ENCODE results near the gene LRRC58.
"Not testable (repeated sequence)": the region's sequence is repeated elsewhere in the genome, so short reads cannot be mapped to it uniquely, and the experiment has no call there.

LRRC58 gene

GRCh38 chr3:120341658-120342346 is 7.4 kb downstream of the LRRC58 start:
- H3K4me3 ChIP-seq (ENCODE audit: low read depth, low read length), result no peak overlapping the region

GRCh38 chr3:120339362-120339761 is 9.8 kb downstream of the LRRC58 start:
- no peak overlapping the region for H3K4me3 ChIP-seq (ENCODE audit: low read depth, low read length)

GRCh38 chr3:120338517-120338916 is 10.6 kb downstream of the LRRC58 start:
- H3K4me3 ChIP-seq (ENCODE audit: low read depth, low read length), result no peak overlapping the region

DNA sequence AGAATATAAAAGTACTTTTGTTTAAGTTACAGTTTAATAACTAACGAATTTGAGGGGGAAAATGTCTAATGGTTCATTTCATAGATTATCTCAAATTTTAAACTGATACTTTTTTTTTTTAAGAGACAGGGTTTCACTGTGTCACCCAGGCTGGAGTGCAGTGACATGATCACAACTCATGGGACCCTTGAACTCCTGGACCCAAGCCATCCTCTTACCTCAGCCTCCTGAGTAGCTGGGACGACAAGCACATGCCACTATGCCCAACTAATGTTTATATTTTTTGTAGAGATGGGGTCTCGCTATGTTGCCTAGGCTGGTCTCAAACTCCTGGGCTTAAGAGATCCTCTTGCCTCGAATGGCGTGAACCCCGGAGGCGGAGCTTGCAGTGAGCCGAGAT is 16.5 kb downstream of the LRRC58 start:
- H3K4me3 ChIP-seq (ENCODE audit: low read depth, low read length), result no peak overlapping the region

- H3K4me3 ChIP-seq (ENCODE audit: low read depth, low read length), result no peak overlapping the region
Observed at GRCh38 chr3:120331076-120331475, 18.1 kb downstream of the LRRC58 start.

- H3K4me3 ChIP-seq (ENCODE audit: low read depth, low read length), result no peak overlapping the region
Observed at GRCh38 chr3:120326784-120327183, 22.4 kb downstream of the LRRC58 start.

GRCh38 chr3:120324190-120324589 is 25.0 kb downstream of the LRRC58 start:
- no peak overlapping the region for H3K4me3 ChIP-seq (ENCODE audit: low read depth, low read length)

- not testable (repeated sequence) for H3K4me3 ChIP-seq (ENCODE audit: low read depth, low read length)
Observed at GRCh38 chr3:120323761-120324160, 25.4 kb downstream of the LRRC58 start.

DNA sequence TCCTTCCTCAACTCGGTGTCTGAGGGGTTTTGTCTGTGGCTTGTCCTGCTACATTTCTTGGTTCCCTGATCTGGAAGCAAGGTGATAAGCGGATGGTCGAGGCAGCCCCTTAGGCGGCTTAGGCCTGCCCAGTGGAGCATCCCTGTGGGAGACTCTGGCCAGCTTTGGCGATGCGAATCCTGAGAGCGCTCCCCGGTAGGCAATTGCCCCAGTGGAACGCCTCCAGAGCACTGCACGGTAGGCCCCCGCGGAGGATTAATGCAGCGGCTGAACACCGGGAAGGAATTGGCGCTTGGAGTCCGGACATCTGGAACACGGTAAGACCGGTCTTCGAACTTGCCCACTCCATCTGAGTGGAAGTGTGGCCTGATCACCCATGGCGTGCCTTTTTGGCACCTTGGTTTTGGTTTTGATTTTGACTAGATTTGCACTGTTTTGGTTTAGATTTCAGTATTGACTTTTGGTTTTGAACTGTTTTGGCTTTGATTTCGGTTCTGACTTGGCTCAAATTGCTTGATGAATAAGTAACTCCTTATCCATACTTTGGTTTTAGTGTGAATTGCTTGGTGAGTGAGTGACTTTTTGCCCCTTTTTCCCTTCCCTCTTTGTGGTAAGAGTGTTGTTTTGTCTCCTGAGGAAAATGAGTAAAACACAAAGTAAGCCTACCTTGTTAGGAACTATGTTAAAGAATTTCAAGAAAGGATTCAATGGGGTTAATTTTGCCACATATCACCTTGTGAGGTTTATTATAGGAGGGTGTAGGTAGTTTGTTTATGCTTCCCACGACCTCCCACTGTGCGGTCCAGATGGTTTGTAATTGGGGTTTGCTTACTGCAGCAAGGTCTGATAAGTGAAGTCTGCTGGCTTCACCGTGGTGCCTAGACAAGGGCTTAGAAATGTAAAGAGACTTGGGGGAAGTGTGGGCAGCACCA is 37.0 kb downstream of the LRRC58 start:
- no peak overlapping the region for H3K4me3 ChIP-seq (ENCODE audit: low read depth, low read length)

- H3K4me3 ChIP-seq (ENCODE audit: low read depth, low read length), result no peak overlapping the region
Observed at GRCh38 chr3:120306519-120307455, 42.4 kb downstream of the LRRC58 start.

DNA sequence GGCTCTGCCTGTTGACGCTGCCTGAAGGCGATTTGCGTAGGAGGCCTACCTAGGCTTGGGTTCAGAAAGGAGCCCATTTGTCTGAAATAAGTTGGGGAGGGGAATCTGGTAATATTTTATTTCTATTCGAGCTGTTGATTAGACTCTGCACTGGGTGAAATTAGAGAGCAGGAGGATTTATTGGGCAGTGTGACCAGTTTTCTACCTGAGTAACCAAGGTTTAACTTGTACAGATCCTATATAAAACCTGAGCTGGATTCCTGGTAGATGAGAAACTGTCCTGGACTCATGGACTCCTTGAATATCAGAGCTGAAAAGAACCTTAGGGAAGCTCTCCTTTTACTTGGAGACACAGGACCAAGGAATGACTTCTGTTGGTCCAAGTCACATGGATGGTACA is 44.5 kb downstream of the LRRC58 start:
- H3K4me3 ChIP-seq (ENCODE audit: low read depth, low read length), result no peak overlapping the region

GRCh38 chr3:120302361-120302760 is 46.8 kb downstream of the LRRC58 start:
- no peak overlapping the region for H3K4me3 ChIP-seq (ENCODE audit: low read depth, low read length)

DNA sequence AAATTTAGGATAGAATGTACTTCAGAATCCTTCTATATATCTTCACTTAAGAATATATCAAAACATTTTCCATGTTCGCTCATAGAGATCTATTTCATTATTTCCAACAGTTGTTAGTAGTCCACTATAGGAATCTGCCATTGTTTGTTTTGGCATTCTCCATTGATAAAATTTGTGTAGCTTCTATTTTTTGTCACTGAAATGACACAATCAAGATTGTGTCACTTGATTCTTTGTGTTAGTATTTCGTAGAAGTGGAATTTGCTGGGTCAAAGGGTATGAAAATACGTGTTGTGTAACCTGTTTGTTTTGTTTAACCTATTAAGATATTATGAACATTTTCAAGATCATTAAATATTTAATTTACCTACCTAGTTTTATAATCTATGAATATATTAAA is 48.2 kb downstream of the LRRC58 start:
- H3K4me3 ChIP-seq (ENCODE audit: low read depth, low read length), result no peak overlapping the region

DNA sequence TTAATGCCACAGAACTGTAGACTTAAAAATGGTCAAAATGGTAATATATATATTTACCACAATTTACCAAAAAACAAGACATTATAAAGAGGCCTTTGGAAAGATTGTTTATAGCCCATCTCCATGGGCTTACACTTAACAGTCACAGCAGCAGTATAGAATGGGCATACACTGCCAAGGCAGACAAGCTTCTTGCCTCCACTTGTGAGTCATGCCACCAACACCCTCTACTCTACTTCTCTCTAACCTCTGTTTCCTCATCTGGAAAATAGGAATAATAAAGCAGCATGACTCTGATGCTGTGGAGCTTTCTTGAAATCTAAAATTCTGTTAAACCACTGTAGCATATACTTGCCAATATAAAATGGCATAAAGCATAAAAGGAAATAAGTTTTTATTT is 49.8 kb downstream of the LRRC58 start:
- no peak overlapping the region for H3K4me3 ChIP-seq (ENCODE audit: low read depth, low read length)

DNA sequence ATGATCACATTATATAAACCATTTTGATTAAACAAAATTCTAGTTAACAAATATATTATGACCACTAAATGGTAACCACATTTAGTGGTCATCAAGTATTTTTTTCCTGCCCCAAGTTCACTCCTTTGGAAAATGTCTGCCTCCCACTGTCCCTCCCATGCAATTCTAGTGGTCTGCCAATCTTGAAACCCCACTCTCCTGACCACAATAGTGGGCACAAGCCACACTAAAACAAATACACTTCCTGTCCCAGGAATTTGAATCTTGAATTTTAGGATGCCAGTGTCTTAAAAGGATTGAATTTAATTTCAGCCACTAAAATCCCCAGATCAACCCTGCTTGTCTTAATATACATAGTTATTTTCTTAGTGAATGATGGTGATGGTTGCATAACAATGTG is 50.2 kb downstream of the LRRC58 start:
- H3K4me3 ChIP-seq (ENCODE audit: low read depth, low read length), result no peak overlapping the region

GRCh38 chr3:120291552-120291951 is 57.6 kb downstream of the LRRC58 start:
- H3K4me3 ChIP-seq (ENCODE audit: low read depth, low read length), result not testable (repeated sequence)

DNA sequence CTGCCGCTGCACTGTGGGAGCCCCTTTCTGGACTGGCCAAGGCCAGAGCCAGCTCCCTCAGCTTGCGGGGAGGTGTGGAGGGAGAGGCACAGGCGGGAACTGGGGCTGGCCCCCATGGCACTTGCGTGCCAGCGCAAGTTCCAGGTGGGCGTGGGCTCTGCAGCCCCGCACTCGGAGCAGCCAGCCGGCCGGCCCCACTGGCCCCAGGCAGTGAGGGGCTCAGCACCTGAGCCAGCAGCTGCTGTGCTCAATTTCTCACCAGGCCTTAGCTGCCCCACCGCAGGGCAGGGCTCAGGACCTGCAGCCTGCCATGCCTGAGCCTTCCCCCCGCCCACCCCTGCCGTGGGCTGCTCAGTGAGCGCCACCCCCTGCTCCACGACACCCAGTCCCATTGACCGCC is 59.5 kb downstream of the LRRC58 start:
- no peak overlapping the region for H3K4me3 ChIP-seq (ENCODE audit: low read depth, low read length)

GRCh38 chr3:120286465-120286864 is 62.7 kb downstream of the LRRC58 start:
- no peak overlapping the region for H3K4me3 ChIP-seq (ENCODE audit: low read depth, low read length)

- peak overlapping the region; percentile 42 for H3K4me3 ChIP-seq (ENCODE audit: low read depth, low read length)
Observed at GRCh38 chr3:120285508-120285841, 63.7 kb downstream of the LRRC58 start.

- H3K4me3 ChIP-seq (ENCODE audit: low read depth, low read length), result peak within 1 kb of the TSS; percentile 42
Observed at GRCh38 chr3:120284747-120285507, 64.2 kb downstream of the LRRC58 start, which contains the start of gene GPR156. TSS of gene GPR156 (minus strand) at chr3:120285222. CDS start at chr3:120244098, 41,124 bp downstream.

Measured in iPS-11a (cell line).